ENCODE data around the gene AKT2.
"Not testable (repeated sequence)": the region's sequence is repeated elsewhere in the genome, so short reads cannot be mapped to it uniquely, and the experiment has no call there.

AKT2 gene

GRCh38 chr19:40284501-40285352 lies at the start of gene AKT2:
AKT2 (minus strand) TSS chr19:40285345; CDS start chr19:40265267, 20,078 bp downstream.
- Histone ChIP-seq H2AFZ (ENCODE audit: low read length) (peak within 1 kb of the TSS; percentile 90), H3K27ac (ENCODE audit: low read length) (peak within 1 kb of the TSS; percentile 85), H3K36me3 (replicated peaks; ENCODE audit: insufficient read depth, low read length) (no peaks in the 10 kb centered on the region), H3K79me2 (ENCODE audit: low read length) (peaks cover 53% of the 10 kb centered on the region), H3K27me3 (replicated peaks; ENCODE audit: insufficient read depth, low read length) (no peaks in the 10 kb centered on the region), H3K9ac (ENCODE audit: low read length) (peak within 1 kb of the TSS; percentile 85), H3K9me3 (replicated peaks; ENCODE audit: insufficient read depth, low read length) (no peaks in the 10 kb centered on the region), H3K9me2 (replicated peaks; ENCODE audit: insufficient read depth, low read length) (no peaks in the 10 kb centered on the region), H3K4me3 (ENCODE audit: low read length) (peak within 1 kb of the TSS; percentile 74), H3K4me1 (ENCODE audit: low read length) (0 out of 2 replicates have a peak, but pooled peaks cover 10% of the 10 kb centered on the region), H3F3A (ENCODE audit: insufficient read depth, low read length) (peaks cover 4% of the 10 kb centered on the region), H3K4me2 (ENCODE audit: low read depth, low read length) (peak within 1 kb of the TSS; percentile 88), H4K20me1 (ENCODE audit: insufficient read depth, low read length) (no peaks in the 10 kb centered on the region)
- TF ChIP-seq EZH2 (optimal IDR thresholded peaks at IDR 0.05; ENCODE audit: low read depth, low read length) (no peak), EZH2phosphoT487 (IDR thresholded peaks at IDR 0.05; ENCODE audit: low read length) (no peak), CTCF (IDR thresholded peaks at IDR 0.05; ENCODE audit: low read length) (no peak)
- DNase-seq: peak; percentile 42

DNA sequence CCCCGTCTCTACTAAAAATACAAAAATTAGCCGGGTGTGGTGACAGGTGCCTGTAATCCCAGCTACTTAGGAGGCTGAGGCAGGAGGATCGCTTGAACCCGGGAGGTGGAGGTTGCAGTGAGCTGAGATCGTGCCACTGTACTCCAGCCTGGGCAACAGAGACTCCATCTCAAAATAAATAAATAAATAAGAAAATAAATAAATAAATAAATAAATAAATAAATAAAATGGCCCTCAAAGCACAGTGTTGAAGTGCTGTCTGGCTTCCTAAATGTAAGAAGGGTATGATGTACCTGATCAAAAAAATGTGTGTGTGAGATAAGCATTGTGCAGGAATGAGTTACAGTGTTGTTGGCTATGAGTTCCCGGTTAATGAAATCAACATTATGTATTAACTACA lies 47.9 kb upstream of the AKT2 start:
- H3F3A ChIP-seq (ENCODE audit: insufficient read depth, low read length); H3K9me3 ChIP-seq (replicated peaks; ENCODE audit: insufficient read depth, low read length); H4K20me1 ChIP-seq (ENCODE audit: insufficient read depth, low read length); H3K9me2 ChIP-seq (replicated peaks; ENCODE audit: insufficient read depth, low read length); H3K4me3 ChIP-seq (ENCODE audit: low read length); H3K36me3 ChIP-seq (replicated peaks; ENCODE audit: insufficient read depth, low read length); DNase-seq; H3K4me2 ChIP-seq (ENCODE audit: low read depth, low read length); H3K9ac ChIP-seq (ENCODE audit: low read length); H3K27ac ChIP-seq (ENCODE audit: low read length); H3K27me3 ChIP-seq (replicated peaks; ENCODE audit: insufficient read depth, low read length); H2AFZ ChIP-seq (ENCODE audit: low read length); H3K4me1 ChIP-seq (ENCODE audit: low read length): not testable (repeated sequence)
- H3K79me2 ChIP-seq (ENCODE audit: low read length): peaks cover 10% of the 10 kb centered on the region

- Histone ChIP-seq H3K36me3 (replicated peaks; ENCODE audit: insufficient read depth, low read length) (0 out of 2 replicates have a peak, but pooled peaks cover 2% of the 10 kb centered on the region), H3K9ac (ENCODE audit: low read length) (no peak overlapping the region), H3K27ac (ENCODE audit: low read length) (no peak overlapping the region), H3K79me2 (ENCODE audit: low read length) (peaks cover 7% of the 10 kb centered on the region), H3K4me1 (ENCODE audit: low read length) (no peaks in the 10 kb centered on the region), H3K27me3 (replicated peaks; ENCODE audit: insufficient read depth, low read length) (no peaks in the 10 kb centered on the region), H3K9me3 (replicated peaks; ENCODE audit: insufficient read depth, low read length) (no peaks in the 10 kb centered on the region), H3K4me2 (ENCODE audit: low read depth, low read length) (no peak overlapping the region), H3K9me2 (replicated peaks; ENCODE audit: insufficient read depth, low read length) (no peaks in the 10 kb centered on the region), H3F3A (ENCODE audit: insufficient read depth, low read length) (no peaks in the 10 kb centered on the region), H2AFZ (ENCODE audit: low read length) (no peak overlapping the region), H3K4me3 (ENCODE audit: low read length) (no peak overlapping the region), H4K20me1 (ENCODE audit: insufficient read depth, low read length) (no peaks in the 10 kb centered on the region)
- no peak for DNase-seq
- TF ChIP-seq EZH2 (optimal IDR thresholded peaks at IDR 0.05; ENCODE audit: low read depth, low read length) (no peak), EZH2phosphoT487 (IDR thresholded peaks at IDR 0.05; ENCODE audit: low read length) (no peak)
These were observed 47.5 kb upstream of the AKT2 start for GRCh38 chr19:40332669-40333068.

GRCh38 chr19:40331052-40331451 lies 45.9 kb upstream of the AKT2 start:
- Histone ChIP-seq H2AFZ (ENCODE audit: low read length) (no peak overlapping the region), H3K4me1 (ENCODE audit: low read length) (no peaks in the 10 kb centered on the region), H3K27me3 (replicated peaks; ENCODE audit: insufficient read depth, low read length) (no peaks in the 10 kb centered on the region), H3K9me2 (replicated peaks; ENCODE audit: insufficient read depth, low read length) (no peaks in the 10 kb centered on the region), H3K36me3 (replicated peaks; ENCODE audit: insufficient read depth, low read length) (0 out of 2 replicates have a peak, but pooled peaks cover 2% of the 10 kb centered on the region), H3K79me2 (ENCODE audit: low read length) (no peaks in the 10 kb centered on the region), H4K20me1 (ENCODE audit: insufficient read depth, low read length) (no peaks in the 10 kb centered on the region), H3K4me3 (ENCODE audit: low read length) (no peak overlapping the region), H3K9me3 (replicated peaks; ENCODE audit: insufficient read depth, low read length) (no peaks in the 10 kb centered on the region), H3K9ac (ENCODE audit: low read length) (no peak overlapping the region), H3F3A (ENCODE audit: insufficient read depth, low read length) (no peaks in the 10 kb centered on the region), H3K27ac (ENCODE audit: low read length) (no peak overlapping the region), H3K4me2 (ENCODE audit: low read depth, low read length) (no peak overlapping the region)
- no peak for DNase-seq
- TF ChIP-seq EZH2 (optimal IDR thresholded peaks at IDR 0.05; ENCODE audit: low read depth, low read length) (no peak), CTCF (IDR thresholded peaks at IDR 0.05; ENCODE audit: low read length) (no peak), EZH2phosphoT487 (IDR thresholded peaks at IDR 0.05; ENCODE audit: low read length) (no peak)

Data from MM.1S (cell line).